ENCODE measurements around the gene VGF.
"Not testable (repeated sequence)": the region's sequence is repeated elsewhere in the genome, so short reads cannot be mapped to it uniquely, and the experiment has no call there.

VGF gene

GRCh38 chr7:101119876-101120275 is 45.5 kb downstream of the VGF start:
- Mint-ChIP-seq H3K4me1 (peaks cover 43% of the 10 kb centered on the region), H3K36me3 (ENCODE audit: low read depth) (no peaks in the 10 kb centered on the region), H3K27ac (peak overlapping the region in 2 of 3 experiments; percentile 74 to 80), H3K27me3 (ENCODE audit: low read depth) (peaks cover 6% of the 10 kb centered on the region), H3K4me3 (peak overlapping the region in 1 of 3 experiments; percentile 40), H3K9me3 (no peaks in the 10 kb centered on the region)
- TF ChIP-seq CTCF (IDR thresholded peaks at IDR 0.05; ENCODE audit: unreplicated experiment in 3 of 3), result no peak

GRCh38 chr7:101118856-101119255 is 46.5 kb downstream of the VGF start:
- Mint-ChIP-seq H3K9me3 (no peaks in the 10 kb centered on the region), H3K4me1 (peaks cover 37% of the 10 kb centered on the region)
- TF ChIP-seq CTCF (IDR thresholded peaks at IDR 0.05; ENCODE audit: unreplicated experiment in 3 of 3), result no peak

GRCh38 chr7:101116898-101117297 is 48.5 kb downstream of the VGF start:
- H3K4me1 Mint-ChIP-seq, result peaks cover 29% of the 10 kb centered on the region
- no peaks in the 10 kb centered on the region for H3K9me3 Mint-ChIP-seq
- peaks cover 4% of the 10 kb centered on the region for H3K27me3 Mint-ChIP-seq (ENCODE audit: low read depth)
- H3K36me3 Mint-ChIP-seq (ENCODE audit: low read depth), result no peaks in the 10 kb centered on the region
- TF ChIP-seq CTCF (IDR thresholded peaks at IDR 0.05; ENCODE audit: unreplicated experiment in 3 of 3), result no peak
- peak overlapping the region in 2 of 3 experiments; percentile 92 to 95 for H3K27ac Mint-ChIP-seq
- no peak overlapping the region for H3K4me3 Mint-ChIP-seq

More at GRCh38 chr7:101118856-101119255, 46.5 kb downstream of the VGF start:
- Mint-ChIP-seq H3K27ac (peak overlapping the region in 2 of 3 experiments; percentile 75 to 92), H3K27me3 (ENCODE audit: low read depth) (peaks cover 10% of the 10 kb centered on the region), H3K36me3 (ENCODE audit: low read depth) (no peaks in the 10 kb centered on the region), H3K4me3 (no peak overlapping the region)

GRCh38 chr7:101115215-101115614 is 50.2 kb downstream of the VGF start:
- Mint-ChIP-seq H3K27me3 (ENCODE audit: low read depth) (peaks cover 4% of the 10 kb centered on the region), H3K4me1 (peaks cover 26% of the 10 kb centered on the region), H3K27ac (no peak overlapping the region), H3K36me3 (ENCODE audit: low read depth) (no peaks in the 10 kb centered on the region), H3K9me3 (no peaks in the 10 kb centered on the region), H3K4me3 (no peak overlapping the region)
- no peak for TF ChIP-seq CTCF (IDR thresholded peaks at IDR 0.05; ENCODE audit: unreplicated experiment in 3 of 3)

GRCh38 chr7:101114492-101114891 is 50.9 kb downstream of the VGF start:
- no peak for TF ChIP-seq CTCF (IDR thresholded peaks at IDR 0.05; ENCODE audit: unreplicated experiment in 3 of 3)
- no peaks in the 10 kb centered on the region for H3K9me3 Mint-ChIP-seq
- peak overlapping the region in 1 of 3 experiments; percentile 23 for H3K27ac Mint-ChIP-seq
- peaks cover 4% of the 10 kb centered on the region for H3K27me3 Mint-ChIP-seq (ENCODE audit: low read depth)
- H3K36me3 Mint-ChIP-seq (ENCODE audit: low read depth), result no peaks in the 10 kb centered on the region
- H3K4me1 Mint-ChIP-seq, result peaks cover 19% of the 10 kb centered on the region
- H3K4me3 Mint-ChIP-seq, result no peak overlapping the region

GRCh38 chr7:101113836-101114235 is 51.5 kb downstream of the VGF start:
- H3K27me3 Mint-ChIP-seq (ENCODE audit: low read depth), result peaks cover 4% of the 10 kb centered on the region
- no peaks in the 10 kb centered on the region for H3K36me3 Mint-ChIP-seq (ENCODE audit: low read depth)
- no peaks in the 10 kb centered on the region for H3K9me3 Mint-ChIP-seq
- peaks cover 18% of the 10 kb centered on the region for H3K4me1 Mint-ChIP-seq
- no peak overlapping the region for H3K4me3 Mint-ChIP-seq
- H3K27ac Mint-ChIP-seq, result peak overlapping the region in 1 of 3 experiments; percentile 23
- TF ChIP-seq CTCF (IDR thresholded peaks at IDR 0.05; ENCODE audit: unreplicated experiment in 3 of 3), result no peak

- not testable (repeated sequence) for H3K36me3 Mint-ChIP-seq (ENCODE audit: low read depth); H3K4me3 Mint-ChIP-seq; H3K9me3 Mint-ChIP-seq; H3K27me3 Mint-ChIP-seq (ENCODE audit: low read depth)
- Mint-ChIP-seq H3K4me1 (peaks cover 18% of the 10 kb centered on the region), H3K27ac (peak overlapping the region in 2 of 3 experiments; percentile 28 to 89)
These were observed 52.2 kb downstream of the VGF start for GRCh38 chr7:101113140-101113539.
